Nephron (organoid): ENCODE results near the gene PCSK2.

Experiments
- H3K27ac Mint-ChIP-seq, 3 experiments: 2 replicates each; pipeline ENCODE4 v1.8.0; 2020; ENCODE audit warnings: mixed read lengths in 3 of 3, mild to moderate bottlenecking in 2 of 3, moderate library complexity in 1 of 3
- H3K27me3 Mint-ChIP-seq: 2 replicates; pipeline ENCODE4 v1.8.0; 2021; ENCODE audit warnings: low read depth, mild to moderate bottlenecking, moderate library complexity, mixed read lengths
- H3K36me3 Mint-ChIP-seq: 2 replicates; pipeline ENCODE4 v1.8.0; 2020; ENCODE audit warnings: low read depth, mixed read lengths
- H3K4me1 Mint-ChIP-seq: 2 replicates; pipeline ENCODE4 v1.8.0; 2020; ENCODE audit warnings: mixed read lengths
- H3K4me3 Mint-ChIP-seq, 3 experiments: 2 replicates each; pipeline ENCODE4 v1.8.0; 2020; ENCODE audit warnings: mild to moderate bottlenecking in 3 of 3, mixed read lengths in 3 of 3, moderate library complexity in 2 of 3
- H3K9me3 Mint-ChIP-seq: 2 replicates; pipeline ENCODE4 v1.8.0; 2020; ENCODE audit warnings: mixed read lengths
- CTCF ChIP-seq, 3 experiments: fragments of 200-600 bp; sonication (generic); IDR thresholded peaks; one replicate each; pipeline ENCODE4 v1.5.0; 2021; ENCODE audit warnings: antibody characterized with exemption in 3 of 3; ENCODE audit not compliant: unreplicated experiment in 3 of 3

Gene PCSK2

DNA sequence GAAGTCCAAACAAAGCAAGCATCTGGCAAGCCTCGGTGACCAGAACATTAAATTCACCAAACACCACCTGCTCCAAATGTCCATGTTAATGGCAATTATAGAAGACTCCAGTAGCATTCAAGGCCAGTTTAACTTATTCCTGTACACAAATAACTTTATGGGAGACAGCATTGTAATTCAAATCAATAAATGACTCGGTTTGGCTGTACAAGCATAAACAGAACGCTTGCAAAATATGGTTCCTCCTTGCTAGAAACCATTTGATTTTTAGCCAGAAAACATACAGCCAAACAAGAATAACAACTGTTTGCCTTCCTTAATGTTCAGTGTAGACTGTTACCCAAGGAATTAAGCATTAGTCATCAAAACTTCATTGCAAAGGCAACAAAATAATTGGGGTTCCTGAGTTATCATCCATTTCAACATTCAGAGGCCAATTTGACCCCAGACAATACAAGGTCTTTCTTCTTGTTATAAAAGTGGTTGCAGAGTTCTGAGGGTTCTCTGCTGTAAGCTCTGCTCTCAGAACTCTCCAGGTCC lies 179.3 kb downstream of the PCSK2 start:
- peak overlapping the region in 1 of 3 experiments; percentile 78 for H3K27ac Mint-ChIP-seq
- no peaks in the 10 kb centered on the region for H3K9me3 Mint-ChIP-seq
- H3K4me1 Mint-ChIP-seq, result peaks cover 17% of the 10 kb centered on the region
- H3K27me3 Mint-ChIP-seq, result peaks cover 4% of the 10 kb centered on the region
- no peaks in the 10 kb centered on the region for H3K36me3 Mint-ChIP-seq
- H3K4me3 Mint-ChIP-seq, result no peak overlapping the region
- TF ChIP-seq CTCF (IDR thresholded peaks at IDR 0.05; ENCODE audit: unreplicated experiment in 3 of 3), result no peak

DNA sequence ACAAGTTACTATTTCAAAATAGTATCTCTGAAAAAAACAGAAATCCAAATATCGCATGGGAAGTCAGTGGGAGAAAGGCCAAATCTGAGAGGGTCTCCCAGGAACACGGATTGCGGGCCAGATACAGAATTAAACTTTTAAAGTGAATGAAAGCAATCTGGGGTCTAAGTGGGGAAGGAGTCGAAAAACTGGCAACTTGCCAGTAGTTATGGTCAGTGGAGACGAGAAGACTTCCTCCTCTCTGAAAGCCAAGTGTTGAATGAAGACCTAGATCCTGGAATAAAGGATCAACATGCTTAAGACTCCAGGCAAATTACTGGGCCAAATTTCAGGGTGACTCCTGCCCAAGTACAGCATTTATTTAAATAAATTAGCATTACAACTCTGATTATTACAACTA lies 180.7 kb downstream of the PCSK2 start:
- Mint-ChIP-seq H3K27ac (peak overlapping the region in 1 of 3 experiments; percentile 18), H3K36me3 (no peaks in the 10 kb centered on the region), H3K4me1 (peaks cover 17% of the 10 kb centered on the region), H3K27me3 (peaks cover 4% of the 10 kb centered on the region), H3K9me3 (peaks cover 9% of the 10 kb centered on the region), H3K4me3 (no peak overlapping the region)
- TF ChIP-seq CTCF (IDR thresholded peaks at IDR 0.05; ENCODE audit: unreplicated experiment in 3 of 3), result no peak

- no peak overlapping the region for H3K4me3 Mint-ChIP-seq
- no peak overlapping the region for H3K27ac Mint-ChIP-seq
- peaks cover 25% of the 10 kb centered on the region for H3K9me3 Mint-ChIP-seq
- H3K4me1 Mint-ChIP-seq, result peaks cover 9% of the 10 kb centered on the region
- TF ChIP-seq CTCF (IDR thresholded peaks at IDR 0.05; ENCODE audit: unreplicated experiment in 3 of 3), result no peak
- H3K27me3 Mint-ChIP-seq, result peaks cover 8% of the 10 kb centered on the region
- H3K36me3 Mint-ChIP-seq, result no peaks in the 10 kb centered on the region
Observed at GRCh38 chr20:17417225-17417624, 190.4 kb downstream of the PCSK2 start.

- peaks cover 9% of the 10 kb centered on the region for H3K4me1 Mint-ChIP-seq
- H3K36me3 Mint-ChIP-seq, result no peaks in the 10 kb centered on the region
- no peak for TF ChIP-seq CTCF (IDR thresholded peaks at IDR 0.05; ENCODE audit: unreplicated experiment in 3 of 3)
- no peak overlapping the region for H3K4me3 Mint-ChIP-seq
- H3K27me3 Mint-ChIP-seq, result peaks cover 6% of the 10 kb centered on the region
- peaks cover 17% of the 10 kb centered on the region for H3K9me3 Mint-ChIP-seq
- H3K27ac Mint-ChIP-seq, result no peak overlapping the region
Observed at GRCh38 chr20:17418737-17419136, 191.9 kb downstream of the PCSK2 start.

DNA sequence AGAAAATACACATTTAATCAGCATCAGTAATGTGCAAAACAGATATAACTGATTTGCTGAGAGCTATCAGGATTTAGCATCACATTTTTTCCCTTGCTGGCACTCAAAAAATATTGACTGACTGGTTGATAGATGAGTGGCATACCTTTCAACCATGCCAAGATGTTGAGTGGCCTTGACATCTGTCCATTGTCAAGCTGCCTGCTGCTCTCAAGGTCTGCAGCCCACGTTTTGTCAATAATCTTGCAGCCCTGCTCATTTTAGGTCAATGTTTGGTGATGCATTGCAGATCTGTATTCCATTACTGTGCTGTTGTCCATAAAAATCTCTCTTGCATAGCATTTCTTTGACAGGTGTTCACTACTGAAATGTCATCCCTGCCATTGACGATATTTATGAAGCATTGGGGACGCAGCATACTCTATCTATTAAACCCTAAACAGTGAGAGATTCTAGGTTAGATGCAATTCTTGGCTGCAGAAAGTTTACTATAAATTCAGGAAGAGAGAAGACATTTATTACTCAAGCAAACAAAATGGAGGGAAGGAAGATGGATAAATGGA lies 192.7 kb downstream of the PCSK2 start:
- H3K4me3 Mint-ChIP-seq, result no peak overlapping the region
- H3K27ac Mint-ChIP-seq, result no peak overlapping the region
- H3K36me3 Mint-ChIP-seq, result no peaks in the 10 kb centered on the region
- TF ChIP-seq CTCF (IDR thresholded peaks at IDR 0.05; ENCODE audit: unreplicated experiment in 3 of 3), result no peak
- H3K4me1 Mint-ChIP-seq, result peaks cover 9% of the 10 kb centered on the region
- peaks cover 5% of the 10 kb centered on the region for H3K27me3 Mint-ChIP-seq
- H3K9me3 Mint-ChIP-seq, result peaks cover 11% of the 10 kb centered on the region

GRCh38 chr20:17421493-17421892 lies 194.7 kb downstream of the PCSK2 start:
- TF ChIP-seq CTCF (IDR thresholded peaks at IDR 0.05; ENCODE audit: unreplicated experiment in 3 of 3), result no peak
- Mint-ChIP-seq H3K36me3 (no peaks in the 10 kb centered on the region), H3K4me1 (peaks cover 9% of the 10 kb centered on the region), H3K27me3 (peaks cover 5% of the 10 kb centered on the region), H3K9me3 (no peaks in the 10 kb centered on the region), H3K4me3 (no peak overlapping the region), H3K27ac (no peak overlapping the region)
